A673 (cell line): ENCODE results near the gene BCAR1.

Source experiments
- EZH2 ChIP-seq: fragments of 200-600 bp; sonication (generic); IDR thresholded peaks from 2 replicates; pipeline ENCODE4 v1.6.1; 2017; ENCODE audit warnings: borderline replicate concordance, low read depth, mild to moderate bottlenecking, mixed read lengths, antibody characterized with exemption, low read length; ENCODE audit not compliant: poor library complexity, severe bottlenecking
- TF ChIP-seq, protein P1 (sequence below): fragments of 300-800, 200-600 bp; sonication (generic); conservative IDR thresholded peaks from 2 replicates; pipeline ENCODE4 v1.5.1; 2017; ENCODE audit warnings: low read depth, mild to moderate bottlenecking, antibody characterized with exemption, low read length, moderate library complexity, mixed read lengths

DNA sequence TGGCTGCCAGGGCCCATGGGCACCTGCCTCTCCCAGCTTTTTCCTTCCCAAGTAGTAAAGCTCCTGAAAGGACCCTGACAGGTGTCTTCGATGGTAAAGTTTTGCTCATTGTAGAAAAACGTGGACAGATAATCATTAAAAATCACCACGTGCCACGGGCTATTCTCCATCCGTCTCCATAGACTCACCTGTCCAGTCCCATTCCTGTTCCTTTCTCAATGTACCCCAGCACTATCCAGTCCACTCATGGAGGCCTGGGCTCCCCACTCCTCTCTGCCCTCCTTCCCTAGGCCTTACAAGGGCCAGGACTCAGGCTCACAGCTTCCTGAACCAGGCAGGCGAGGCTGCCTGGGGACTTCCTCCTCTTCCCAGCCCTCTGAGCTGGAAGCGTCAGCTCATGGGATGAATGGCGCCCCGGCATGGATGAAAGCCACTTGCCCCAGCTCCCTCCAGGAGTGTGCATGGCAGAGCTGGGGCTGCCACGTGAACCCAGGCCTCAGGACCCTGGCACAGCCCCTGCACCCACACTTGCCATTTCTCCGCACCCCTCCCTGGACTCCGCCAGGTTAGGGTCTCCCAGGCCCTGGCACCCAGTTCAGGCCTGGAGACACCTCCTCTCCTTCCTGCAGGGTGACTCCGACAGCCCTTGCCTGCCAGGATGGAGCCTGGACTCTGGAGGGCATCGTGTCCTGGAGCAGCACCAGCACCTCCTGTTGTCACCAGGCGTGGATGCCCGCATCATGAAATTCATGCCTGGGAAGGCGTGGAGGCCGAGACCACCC lies 23.9 kb downstream of the BCAR1 start:
- TF ChIP-seq EZH2: no peak
- TF ChIP-seq, protein P1, sequence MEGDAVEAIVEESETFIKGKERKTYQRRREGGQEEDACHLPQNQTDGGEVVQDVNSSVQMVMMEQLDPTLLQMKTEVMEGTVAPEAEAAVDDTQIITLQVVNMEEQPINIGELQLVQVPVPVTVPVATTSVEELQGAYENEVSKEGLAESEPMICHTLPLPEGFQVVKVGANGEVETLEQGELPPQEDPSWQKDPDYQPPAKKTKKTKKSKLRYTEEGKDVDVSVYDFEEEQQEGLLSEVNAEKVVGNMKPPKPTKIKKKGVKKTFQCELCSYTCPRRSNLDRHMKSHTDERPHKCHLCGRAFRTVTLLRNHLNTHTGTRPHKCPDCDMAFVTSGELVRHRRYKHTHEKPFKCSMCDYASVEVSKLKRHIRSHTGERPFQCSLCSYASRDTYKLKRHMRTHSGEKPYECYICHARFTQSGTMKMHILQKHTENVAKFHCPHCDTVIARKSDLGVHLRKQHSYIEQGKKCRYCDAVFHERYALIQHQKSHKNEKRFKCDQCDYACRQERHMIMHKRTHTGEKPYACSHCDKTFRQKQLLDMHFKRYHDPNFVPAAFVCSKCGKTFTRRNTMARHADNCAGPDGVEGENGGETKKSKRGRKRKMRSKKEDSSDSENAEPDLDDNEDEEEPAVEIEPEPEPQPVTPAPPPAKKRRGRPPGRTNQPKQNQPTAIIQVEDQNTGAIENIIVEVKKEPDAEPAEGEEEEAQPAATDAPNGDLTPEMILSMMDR: no peak
